GM23338 (cell line): ENCODE results near the gene VMAC. TPM values are rescaled to one million over a fixed set of nuclear protein-coding genes. Genes with fewer than 3 reads are reported as not detected.

Source experiments
- ATAC-seq: fragments of 200-7000 bp; cut with Tn5 transposase; 3 replicates; pipeline ENCODE4 v1.9.1; 2020
- DNase-seq: peaks from one replicate; pipeline ENCODE4 v3.0.0-alpha.2; 2015; ENCODE audit warnings: low spot score
- H2AFZ ChIP-seq: fragments of 200-600 bp; sonication (generic); 2 replicates; pipeline ENCODE4 v1.8.0; 2016; ENCODE audit warnings: antibody characterized with exemption, mild to moderate bottlenecking, moderate library complexity
- H3F3A ChIP-seq: fragments of 200-600 bp; sonication (generic); replicated peaks from 2 replicates; pipeline ENCODE4 v1.8.0; 2017; ENCODE audit warnings: antibody characterized with exemption, mixed run types, low read depth
- H3K27ac ChIP-seq: fragments of 200-600 bp; sonication (generic); 2 replicates; pipeline ENCODE4 v1.6.1; 2016; ENCODE audit warnings: low read depth
- H3K27me3 ChIP-seq: fragments of 200-600 bp; sonication (generic); 2 replicates; pipeline ENCODE4 v1.8.0; 2016; ENCODE audit warnings: mild to moderate bottlenecking, mixed run types, moderate library complexity; ENCODE audit not compliant: insufficient read depth
- H3K36me3 ChIP-seq: fragments of 200-600 bp; sonication (generic); 2 replicates; pipeline ENCODE4 v1.8.0; 2016; ENCODE audit warnings: mild to moderate bottlenecking; ENCODE audit not compliant: insufficient read depth
- H3K4me1 ChIP-seq: fragments of 200-600 bp; sonication (generic); 2 replicates; pipeline ENCODE4 v1.8.0; 2016; ENCODE audit warnings: mild to moderate bottlenecking, moderate library complexity; ENCODE audit not compliant: insufficient read depth
- H3K4me2 ChIP-seq: fragments of 200-600 bp; sonication (generic); 2 replicates; pipeline ENCODE4 v1.7.1; 2017; ENCODE audit warnings: mixed run types
- H3K4me3 ChIP-seq: fragments of 200-600 bp; sonication (generic); 2 replicates; pipeline ENCODE4 v1.6.1; 2016; ENCODE audit warnings: mixed run types
- H3K79me2 ChIP-seq: fragments of 200-600 bp; sonication (generic); replicated peaks from 2 replicates; pipeline ENCODE4 v1.8.0; 2017; ENCODE audit warnings: mild to moderate bottlenecking; ENCODE audit not compliant: insufficient read depth
- H3K9me2 ChIP-seq: fragments of 200-600 bp; sonication (generic); 2 replicates; pipeline ENCODE4 v1.8.0; 2017; ENCODE audit not compliant: insufficient read depth
- H4K20me1 ChIP-seq: fragments of 200-600 bp; sonication (generic); replicated peaks from 2 replicates; pipeline ENCODE4 v1.8.0; 2017; ENCODE audit warnings: mild to moderate bottlenecking; ENCODE audit not compliant: insufficient read depth
- H3K27ac Mint-ChIP-seq: 2 replicates; pipeline ENCODE4 v1.8.0; 2020; ENCODE audit warnings: inconsistent platforms, mild to moderate bottlenecking, moderate library complexity, mixed read lengths
- H3K27me3 Mint-ChIP-seq: 3 replicates; pipeline ENCODE4 v1.8.0; 2022; ENCODE audit warnings: low read depth, mild to moderate bottlenecking, moderate library complexity, mixed read lengths, inconsistent platforms; ENCODE audit not compliant: insufficient read depth, poor library complexity
- H3K36me3 Mint-ChIP-seq: 3 replicates; pipeline ENCODE4 v1.8.0; 2021; ENCODE audit warnings: low read depth, mild to moderate bottlenecking, inconsistent platforms, moderate library complexity, mixed read lengths
- H3K4me1 Mint-ChIP-seq: 3 replicates; pipeline ENCODE4 v1.8.0; 2020; ENCODE audit warnings: mild to moderate bottlenecking, inconsistent platforms, mixed read lengths
- H3K4me3 Mint-ChIP-seq: 3 replicates; pipeline ENCODE4 v1.8.0; 2021; ENCODE audit warnings: moderate library complexity, mild to moderate bottlenecking, inconsistent platforms, mixed read lengths
- H3K9me3 Mint-ChIP-seq: 3 replicates; pipeline ENCODE4 v1.8.0; 2020; ENCODE audit warnings: moderate library complexity, mild to moderate bottlenecking, inconsistent platforms, mixed read lengths
- CTCF ChIP-seq, 2 experiments: fragments of 200-600 bp in 1 of 2; sonication (generic) in 1 of 2; conservative IDR thresholded peaks; 2 replicates each; pipeline versions ENCODE4 v1.5.1 to v1.6.1; 2016 to 2017; ENCODE audit warnings: antibody characterized with exemption in 2 of 2, low read depth in 2 of 2, mild to moderate bottlenecking in 2 of 2, moderate library complexity in 1 of 2
- ETS1 ChIP-seq: IDR thresholded peaks from 2 replicates; pipeline ENCODE4 v1.6.1; 2016; ENCODE audit warnings: antibody characterized with exemption
- EZH2 ChIP-seq: fragments of 200-600 bp; sonication (generic); IDR thresholded peaks from one replicate; pipeline ENCODE4 v1.8.0; 2017; ENCODE audit warnings: antibody characterized with exemption, mild to moderate bottlenecking, low read depth; ENCODE audit not compliant: unreplicated experiment
- EZH2phosphoT487 ChIP-seq: fragments of 200-600 bp; sonication (generic); IDR thresholded peaks from one replicate; pipeline ENCODE4 v1.8.1; 2018; ENCODE audit warnings: antibody characterized with exemption; ENCODE audit not compliant: unreplicated experiment
- JUNB ChIP-seq: IDR thresholded peaks from one replicate; pipeline ENCODE4 v1.6.1; 2016; ENCODE audit warnings: antibody characterized with exemption; ENCODE audit not compliant: unreplicated experiment
- REST ChIP-seq: IDR thresholded peaks from one replicate; pipeline ENCODE4 v1.6.1; 2018; ENCODE audit warnings: antibody characterized with exemption; ENCODE audit not compliant: unreplicated experiment
- STAT1 ChIP-seq: IDR thresholded peaks from one replicate; pipeline ENCODE4 v1.6.1; 2016; ENCODE audit warnings: antibody characterized with exemption; ENCODE audit not compliant: unreplicated experiment
- ZNF114 ChIP-seq: fragments of 250-450 bp; sonication (Bioruptor Pico); IDR thresholded peaks from 2 replicates; pipeline ENCODE4 v1.5.0; 2020; ENCODE audit warnings: mild to moderate bottlenecking, moderate library complexity
- ZNF331 ChIP-seq: fragments of 250-450 bp; sonication (Bioruptor Pico); IDR thresholded peaks from 2 replicates; pipeline ENCODE4 v1.5.0; 2020; ENCODE audit warnings: low read depth, mild to moderate bottlenecking, moderate library complexity
- ZNF462 ChIP-seq: fragments of 250-450 bp; sonication (Bioruptor Pico); IDR thresholded peaks from 2 replicates; pipeline ENCODE4 v1.5.0; 2020; ENCODE audit warnings: mild to moderate bottlenecking, moderate library complexity
- polyA plus RNA-seq: library from polyadenylated mRNA; unstranded; fragments of >200 nt; fragmentation: Nextera tagmentation; extraction: Ambion mirVana; gene quantifications from 2 replicates; pipeline ENCODE4 v1.2.1, GENCODE V29; 2016
- total RNA-seq: library from RNA; depleted of rRNA; stranded (reverse); fragments of >200 nt; shearing (Covaris generic); gene quantifications from 2 replicates; pipeline ENCODE4 v1.2.3, GENCODE V29; 2014

The VMAC gene
- total and polyA plus RNA-seq, 2 experiments from 2014 or later, result 0.79 to 3.7 TPM

GRCh38 chr19:5880196-5880595 is 24.5 kb upstream of the VMAC start:
- H3K4me1 Mint-ChIP-seq, result peaks cover 14% of the 10 kb centered on the region
- no peaks in the 10 kb centered on the region; the same call in 2 of the 3 replicates for H3K9me3 Mint-ChIP-seq
- Histone ChIP-seq H3K27me3 (no peaks in the 10 kb centered on the region), H3F3A (no peaks in the 10 kb centered on the region), H4K20me1 (no peaks in the 10 kb centered on the region), H3K27ac (no peak overlapping the region), H3K36me3 (no peaks in the 10 kb centered on the region), H3K79me2 (no peaks in the 10 kb centered on the region), H3K4me1 (peaks cover 14% of the 10 kb centered on the region; the same call in 1 of the 2 replicates), H3K9me2 (no peaks in the 10 kb centered on the region), H3K4me2 (peak overlapping the region; percentile 38; the same call in 1 of the 2 replicates), H3K4me3 (no peak overlapping the region), H2AFZ (no peak overlapping the region)
- DNase-seq, result no peak
- no peak overlapping the region for H3K4me3 Mint-ChIP-seq
- no peaks in the 10 kb centered on the region for H3K36me3 Mint-ChIP-seq
- TF ChIP-seq EZH2phosphoT487, result no peak
- no peak for TF ChIP-seq ETS1
- no peak for TF ChIP-seq ZNF114 (CRISPR knock-in tag)
- no peak for TF ChIP-seq ZNF331
- TF ChIP-seq JUNB, result no peak
- TF ChIP-seq STAT1, result no peak
- TF ChIP-seq ZNF462, result no peak
- TF ChIP-seq EZH2, result no peak
- no peak for TF ChIP-seq CTCF (conservative IDR thresholded peaks at IDR 0.05; ENCODE audit: low read depth in 2 of 2)
- no peak for TF ChIP-seq REST
- H3K27me3 Mint-ChIP-seq, result peaks cover 5% of the 10 kb centered on the region
- ATAC-seq, result no peak
- H3K27ac Mint-ChIP-seq, result no peak overlapping the region
